Stimulated activated CD8-positive, alpha-beta memory T cell treated with anti-CD3 and anti-CD28 coated beads, Interleukin-2, amount 100 ng/mL, for 48 hours (primary cell): ENCODE measurements around the gene CCDC43.
"Not testable (repeated sequence)": the region's sequence is repeated elsewhere in the genome, so short reads cannot be mapped to it uniquely, and the experiment has no call there.

Experiments used
- DNase-seq, 2 donors: peaks; one replicate each; pipeline ENCODE4 v3.0.0-alpha.2; 2020; ENCODE audit warnings: low read depth in 2 of 2

Gene CCDC43, protein sequence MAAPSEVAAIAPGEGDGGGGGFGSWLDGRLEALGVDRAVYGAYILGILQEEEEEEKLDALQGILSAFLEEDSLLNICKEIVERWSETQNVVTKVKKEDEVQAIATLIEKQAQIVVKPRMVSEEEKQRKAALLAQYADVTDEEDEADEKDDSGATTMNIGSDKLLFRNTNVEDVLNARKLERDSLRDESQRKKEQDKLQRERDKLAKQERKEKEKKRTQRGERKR

DNA sequence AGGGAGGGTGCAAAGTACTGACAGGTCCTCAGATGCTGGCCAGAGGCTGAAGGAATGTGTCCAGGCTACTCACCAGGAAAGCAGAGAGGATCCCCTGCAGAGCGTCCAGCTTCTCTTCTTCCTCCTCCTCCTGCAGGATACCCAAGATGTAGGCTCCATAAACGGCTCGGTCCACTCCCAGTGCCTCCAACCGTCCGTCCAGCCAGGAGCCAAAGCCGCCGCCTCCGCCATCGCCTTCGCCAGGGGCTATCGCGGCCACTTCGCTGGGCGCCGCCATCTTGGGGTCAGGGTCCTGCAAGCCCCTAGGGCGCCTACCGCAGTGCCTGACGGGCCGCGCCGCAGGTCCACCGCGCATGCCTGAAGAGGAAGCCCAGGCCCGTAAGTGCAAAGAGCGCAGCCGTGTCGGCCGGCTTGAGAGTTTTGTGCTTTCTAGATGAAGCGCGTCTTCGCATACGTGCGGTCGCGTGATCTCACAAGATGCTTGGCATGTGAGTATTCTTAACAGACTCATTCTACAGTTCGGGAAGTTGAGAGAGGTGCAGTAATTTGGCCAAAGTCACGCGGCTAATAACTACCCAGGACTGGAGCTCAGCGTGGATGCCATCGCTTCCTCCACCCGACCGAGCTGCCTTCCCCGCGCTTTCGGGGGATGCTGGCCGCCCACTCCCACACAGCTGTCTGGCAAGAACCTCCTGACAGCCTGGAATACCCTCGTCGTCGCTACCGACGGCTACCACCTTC, at the start of gene CCDC43:
CCDC43 (minus strand) TSS at position 300 of the 741 bp plus-strand sequence; CDS start at position 277, 23 bp downstream.
- peak; percentile 85 to 90 for DNase-seq

DNA sequence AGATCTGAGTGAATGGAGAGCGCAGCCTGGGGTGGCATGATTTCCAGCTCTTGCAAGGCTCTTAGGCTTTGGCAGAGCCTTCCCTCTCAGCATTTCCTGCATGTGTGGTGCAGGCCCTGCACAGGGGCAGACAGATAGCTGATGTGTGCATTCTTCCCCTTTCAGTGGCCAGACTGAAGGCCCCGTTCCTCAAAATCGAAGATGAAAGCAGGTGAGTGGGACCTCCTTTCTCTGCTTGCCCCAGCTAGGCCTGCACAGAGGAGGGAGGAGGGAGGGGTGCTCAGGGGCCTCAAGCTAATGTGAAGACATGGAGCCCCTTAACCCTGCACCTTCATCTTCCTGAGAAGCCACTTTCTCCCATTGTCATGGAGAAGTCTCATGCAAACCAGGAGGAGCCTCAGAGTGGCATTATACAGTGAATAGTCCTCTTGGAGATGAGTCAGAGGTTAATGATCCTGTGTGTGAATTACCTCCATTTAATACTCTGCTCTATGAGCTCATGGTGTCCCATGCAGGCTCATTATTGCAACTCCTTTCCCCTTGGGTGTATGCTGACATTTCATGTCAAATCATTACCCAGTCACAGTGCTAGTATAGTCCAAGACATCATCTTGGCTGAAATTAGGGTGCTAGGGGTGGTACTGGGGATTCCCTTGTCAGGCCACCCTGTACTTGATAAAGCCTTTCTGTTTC, 48.8 kb upstream of the CCDC43 start:
- no peak for DNase-seq

DNA sequence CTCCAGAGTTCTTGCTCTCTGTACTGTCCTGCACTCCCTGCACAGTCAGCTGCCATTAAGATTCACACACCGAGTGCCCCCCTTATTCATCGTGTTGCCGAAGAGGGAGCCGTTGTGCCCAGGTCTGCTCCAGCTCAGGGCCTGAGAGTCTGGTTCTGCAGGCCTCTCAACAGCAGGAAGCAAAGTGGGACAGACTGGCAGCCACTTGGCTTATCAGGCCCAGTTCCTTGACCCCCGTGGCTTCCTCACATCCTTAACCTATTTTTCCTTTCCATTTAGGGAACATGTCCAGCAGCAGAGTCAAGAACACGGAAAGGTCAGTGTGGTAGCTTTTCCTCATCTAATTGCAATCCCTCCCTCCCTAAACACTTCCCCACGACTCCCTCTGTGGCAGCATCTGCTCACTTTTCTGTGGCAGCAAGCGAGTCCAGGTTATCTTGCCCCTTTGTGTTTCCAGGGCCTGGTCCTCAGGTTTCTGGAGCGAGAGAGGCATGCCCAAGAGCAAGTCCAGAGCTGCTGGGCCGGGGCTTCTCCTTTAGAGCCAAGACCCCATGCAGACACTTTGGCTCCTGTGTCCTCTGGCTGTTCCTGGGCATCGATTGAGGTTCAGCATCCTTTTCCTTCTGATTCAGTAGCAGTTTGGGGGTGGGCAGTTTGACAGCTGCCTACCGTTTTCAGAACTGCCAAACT, 47.1 kb upstream of the CCDC43 start:
- no peak for DNase-seq

DNA sequence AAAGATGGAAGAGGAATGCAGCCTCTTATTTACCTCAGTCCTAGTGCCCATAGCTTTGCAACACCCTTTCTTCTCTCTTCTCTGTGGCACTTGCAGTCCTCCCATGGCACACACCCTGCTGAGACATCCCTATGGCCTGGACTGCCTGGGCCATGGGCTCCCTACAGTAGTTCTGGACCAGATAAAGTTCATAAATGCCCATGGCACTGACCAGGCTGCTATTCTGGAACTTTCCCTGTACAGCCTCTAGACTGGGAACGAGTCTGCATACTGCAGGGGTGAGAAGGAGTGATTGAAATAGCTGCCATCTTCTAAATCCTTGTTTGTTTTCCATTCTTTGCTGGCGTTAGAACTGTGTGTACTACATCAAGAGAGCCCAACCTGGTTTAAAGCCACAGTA, 44.7 kb upstream of the CCDC43 start:
- no peak for DNase-seq

DNA sequence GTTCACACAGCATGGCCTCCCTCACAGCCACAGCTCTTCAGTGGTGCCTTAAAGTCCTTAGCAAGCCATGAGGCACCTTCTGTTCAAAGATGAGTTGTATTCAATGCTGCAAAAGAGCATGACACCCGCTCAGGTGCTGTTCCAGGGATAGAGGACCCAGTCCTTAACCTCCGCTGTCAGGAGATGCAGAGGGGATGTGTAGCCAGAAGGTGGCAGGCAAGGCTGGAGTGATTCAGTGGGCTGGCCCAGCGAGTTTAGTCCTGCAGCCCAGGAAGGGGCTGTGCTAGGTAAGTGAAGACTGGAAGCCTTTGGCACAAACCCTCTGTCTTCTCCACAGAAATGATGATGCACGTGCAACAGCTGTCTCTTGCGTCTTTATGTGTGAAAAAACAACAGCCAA, 44.2 kb upstream of the CCDC43 start:
- DNase-seq = no peak

DNA sequence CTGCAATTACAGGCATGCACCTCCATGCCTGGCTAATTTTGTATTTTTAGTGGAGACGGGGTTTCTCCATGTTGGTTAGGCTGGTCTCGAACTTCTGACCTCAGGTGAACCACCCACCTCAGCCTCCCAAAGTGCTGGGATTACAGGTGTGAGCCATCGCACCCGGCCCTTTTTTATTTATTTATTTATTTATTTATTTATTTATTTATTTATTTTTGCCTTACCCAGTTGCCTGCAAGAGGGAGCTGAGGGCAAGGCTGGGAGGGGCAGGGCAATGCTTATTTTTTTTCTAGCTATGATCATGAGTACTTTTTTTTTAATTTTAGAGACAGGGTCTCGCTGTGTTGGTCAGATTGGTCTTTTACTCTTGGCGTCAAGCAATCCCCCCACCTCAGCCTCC, 36.5 kb upstream of the CCDC43 start:
- not testable (repeated sequence) for DNase-seq

DNA sequence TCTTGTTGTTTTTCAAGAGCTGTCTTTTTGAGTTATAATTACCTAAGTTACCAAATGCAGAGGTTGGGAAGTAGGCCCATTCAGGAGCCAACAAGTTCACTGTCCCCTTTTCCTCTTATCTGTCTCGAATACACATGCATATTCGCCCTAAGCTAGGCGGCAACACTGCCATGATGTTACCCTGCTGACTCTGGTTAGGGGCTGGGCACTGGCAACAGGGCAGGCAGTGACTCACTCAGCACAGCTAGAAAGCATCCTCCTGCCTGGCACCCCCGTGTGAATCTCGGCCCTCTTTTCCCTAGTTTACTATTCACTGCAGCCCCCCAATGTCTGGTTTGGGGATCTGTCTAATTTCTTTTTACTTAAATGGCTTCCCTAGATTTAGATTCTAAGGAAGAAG, 32.7 kb upstream of the CCDC43 start:
- no peak for DNase-seq

DNA sequence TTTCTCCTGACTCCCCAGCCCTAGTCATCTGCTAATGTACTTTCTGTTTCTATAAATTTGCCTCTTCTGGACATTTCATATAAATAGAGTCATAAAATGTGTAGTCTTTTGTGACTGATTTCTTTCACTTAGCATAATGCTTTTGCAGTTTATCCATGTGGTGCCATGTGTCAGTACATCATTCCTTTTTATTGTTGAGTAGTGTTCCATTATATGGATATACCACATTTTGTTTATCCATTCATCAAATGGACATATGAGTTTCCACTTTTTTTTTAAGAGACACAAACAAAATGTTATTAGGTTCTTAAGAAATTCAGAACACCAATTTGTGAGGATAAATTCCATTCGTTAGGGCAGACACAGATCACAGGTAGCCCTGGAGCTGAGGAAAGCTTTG, 29.9 kb upstream of the CCDC43 start:
- DNase-seq = no peak

DNA sequence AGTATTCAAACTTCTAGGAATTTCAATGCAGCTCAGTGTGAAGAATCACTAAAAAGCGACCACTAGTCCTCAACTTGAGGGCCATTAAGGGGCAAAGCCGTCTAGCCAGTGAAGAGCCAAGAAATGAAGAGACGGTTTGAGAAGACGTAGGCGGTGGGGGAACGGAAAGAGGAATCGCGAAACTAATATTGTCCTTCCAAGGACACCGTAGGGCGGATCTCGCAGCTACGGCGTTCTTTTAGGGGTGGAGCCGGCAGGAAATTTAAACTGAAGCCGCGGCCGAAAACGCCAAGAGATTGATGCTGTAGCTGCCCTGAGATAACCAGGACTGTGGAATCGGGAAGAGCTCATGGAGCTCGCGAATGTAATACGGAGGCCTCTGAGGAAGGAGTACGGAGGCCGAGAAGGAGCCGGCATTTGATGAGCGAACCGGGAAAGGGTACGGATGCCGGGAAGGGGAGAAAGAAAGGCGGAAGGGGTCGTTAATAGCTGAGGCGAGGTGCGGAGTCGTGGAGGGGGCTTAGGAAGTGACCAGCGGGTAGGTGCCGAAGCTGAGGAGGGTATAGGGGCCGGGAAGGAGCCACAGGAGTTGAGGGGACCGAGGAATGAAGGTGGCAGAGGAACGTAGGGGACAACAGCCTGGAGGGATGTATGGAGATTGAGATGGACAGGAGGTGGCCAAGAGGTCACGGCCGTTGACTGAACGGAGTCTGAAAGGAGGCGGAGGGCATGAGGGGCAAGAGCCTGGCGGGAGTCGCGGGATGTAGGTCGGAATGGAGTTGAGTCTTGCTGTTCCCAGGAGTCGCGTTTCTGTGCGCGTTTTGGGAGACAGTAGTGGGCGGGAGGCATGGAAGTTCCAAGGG, 19.1 kb upstream of the CCDC43 start, which contains the start of gene DBF4B:
DBF4B (plus strand) TSS at position 265 of the 863 bp plus-strand sequence; CDS start at position 421, 156 bp downstream.
- DNase-seq = peak; percentile 61 to 72

DNA sequence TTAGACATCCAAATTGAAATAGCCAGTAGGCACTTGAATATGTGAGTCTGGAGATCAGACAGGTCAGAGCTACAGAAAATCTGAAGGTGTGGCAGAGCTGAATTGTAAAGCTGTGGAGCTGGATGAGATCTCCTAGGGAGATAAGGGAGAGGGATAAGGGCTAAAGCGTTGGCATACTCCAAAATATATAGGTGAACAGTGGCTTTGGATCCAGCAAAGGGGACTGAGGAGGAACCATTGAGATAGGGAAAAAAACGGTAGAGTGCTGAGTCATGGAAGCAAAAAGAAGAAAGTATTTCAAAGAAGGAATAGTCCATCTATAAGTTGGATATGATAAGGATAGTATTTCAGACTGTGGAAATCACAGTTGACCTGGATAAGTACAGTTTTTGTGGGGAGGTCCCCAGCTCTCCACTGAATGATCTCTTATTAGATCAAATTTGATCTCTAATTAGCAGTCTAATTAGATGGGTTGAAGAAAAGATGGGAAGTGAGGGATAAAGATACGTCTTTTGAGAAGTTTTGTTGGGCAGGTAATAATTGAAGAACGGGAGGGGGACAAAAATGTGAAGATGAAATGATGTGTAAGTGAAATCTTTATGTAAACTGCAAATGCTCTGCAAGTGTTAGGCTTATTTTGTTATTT, 18.3 kb upstream of the CCDC43 start:
- DNase-seq = no peak

DNA sequence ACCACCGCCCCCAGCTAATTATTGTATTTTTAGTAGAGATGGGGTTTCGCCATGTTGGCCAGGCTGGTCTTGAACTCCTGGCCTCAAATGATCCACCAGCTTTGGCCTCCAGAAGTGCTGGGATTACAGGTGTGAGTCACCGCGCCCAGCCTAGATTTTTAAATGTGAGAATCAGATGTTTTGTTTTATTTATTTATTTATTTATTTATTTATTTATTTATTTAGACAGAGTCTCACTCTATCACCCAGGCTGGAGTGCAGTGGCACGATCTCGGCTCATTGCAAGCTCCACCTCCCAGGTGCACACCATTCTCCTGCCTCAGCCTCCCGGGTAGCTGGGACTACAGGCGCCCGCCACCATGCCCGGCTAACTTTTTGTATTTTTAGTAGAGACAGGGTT, 10.7 kb upstream of the CCDC43 start:
- not testable (repeated sequence) for DNase-seq

DNA sequence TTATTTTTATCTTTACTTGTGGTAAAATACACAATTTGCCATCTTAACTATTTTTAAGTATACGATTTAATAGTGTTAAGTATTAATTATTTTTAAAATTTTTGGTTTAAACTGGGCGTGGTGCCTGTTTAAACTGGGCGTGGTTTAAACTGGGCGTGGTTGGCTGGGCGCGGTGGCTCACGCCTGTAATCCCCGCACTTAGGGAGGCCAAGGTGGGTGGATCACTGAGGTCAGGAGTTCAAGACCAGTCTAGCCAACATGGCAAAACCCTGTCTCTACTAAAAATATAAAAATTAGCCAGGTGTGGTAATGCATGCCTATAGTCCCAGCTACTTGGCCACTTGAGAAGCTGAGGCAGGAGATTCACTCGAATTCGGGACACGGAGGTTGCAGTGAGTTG, 4.0 kb upstream of the CCDC43 start:
- no peak for DNase-seq

DNA sequence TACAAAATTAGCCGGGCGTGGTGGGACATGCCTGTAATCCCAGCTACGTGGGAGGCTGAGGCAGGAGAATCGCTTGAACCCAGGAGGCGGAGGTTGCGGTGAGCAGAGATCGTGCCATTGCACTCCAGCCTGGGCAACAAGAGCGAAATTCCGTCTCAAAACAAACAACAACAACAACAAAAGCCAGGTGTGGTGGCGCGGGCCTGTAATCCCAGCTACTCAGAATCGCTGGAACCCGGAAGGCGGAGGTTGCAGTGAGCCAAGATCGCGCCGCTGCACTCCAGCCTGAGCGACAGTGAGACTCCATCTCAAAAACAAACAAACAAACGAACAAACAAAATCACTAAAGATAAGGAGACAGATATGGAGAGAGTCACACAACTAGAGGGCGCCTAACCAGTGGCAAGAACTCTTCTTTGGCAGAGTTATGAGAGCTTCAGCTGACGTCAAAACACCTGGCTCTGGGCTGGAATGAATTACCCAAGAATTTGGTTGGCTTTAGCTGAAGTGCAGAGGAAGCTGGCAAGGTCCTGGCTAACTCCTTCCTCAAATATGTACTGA, 1.2 kb upstream of the CCDC43 start:
- not testable (repeated sequence) for DNase-seq

DNA sequence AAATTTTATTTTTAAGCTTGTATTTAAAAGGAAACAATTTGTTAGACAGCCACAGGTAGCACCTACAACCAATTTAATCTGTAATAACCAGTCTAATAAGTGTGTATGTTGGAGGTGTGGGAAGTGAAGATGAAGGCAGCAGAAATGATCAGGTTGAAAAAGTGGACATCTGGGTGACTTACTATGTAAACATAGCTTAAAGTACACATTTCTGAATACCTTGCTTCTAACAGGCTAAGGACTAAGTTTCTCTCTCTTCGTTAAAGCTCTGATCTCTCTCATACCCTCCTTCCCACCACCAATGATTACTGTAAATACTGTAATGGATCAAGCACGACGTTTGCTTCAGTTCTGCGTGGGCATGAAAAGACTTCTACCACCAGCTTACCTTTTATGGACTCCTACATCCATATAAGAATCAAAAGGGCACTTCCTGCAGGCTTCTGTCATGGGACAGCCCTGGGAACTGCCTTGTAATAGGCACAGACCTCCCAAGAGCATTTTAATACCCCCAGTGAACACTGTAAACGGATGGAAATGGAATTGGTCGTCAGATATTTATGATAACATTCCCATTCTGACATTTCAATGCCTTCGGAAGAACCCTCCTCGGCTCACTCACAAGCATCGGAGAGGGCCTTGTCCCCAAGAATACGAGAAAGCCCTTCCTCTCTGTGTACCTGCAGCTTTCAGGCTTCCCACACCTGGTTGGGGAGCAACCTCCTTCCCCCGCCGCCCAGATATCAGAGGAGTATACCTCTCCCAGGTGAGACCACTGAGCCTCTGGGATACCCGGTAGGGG, 700 bp downstream of the CCDC43 start:
- no peak for DNase-seq

DNA sequence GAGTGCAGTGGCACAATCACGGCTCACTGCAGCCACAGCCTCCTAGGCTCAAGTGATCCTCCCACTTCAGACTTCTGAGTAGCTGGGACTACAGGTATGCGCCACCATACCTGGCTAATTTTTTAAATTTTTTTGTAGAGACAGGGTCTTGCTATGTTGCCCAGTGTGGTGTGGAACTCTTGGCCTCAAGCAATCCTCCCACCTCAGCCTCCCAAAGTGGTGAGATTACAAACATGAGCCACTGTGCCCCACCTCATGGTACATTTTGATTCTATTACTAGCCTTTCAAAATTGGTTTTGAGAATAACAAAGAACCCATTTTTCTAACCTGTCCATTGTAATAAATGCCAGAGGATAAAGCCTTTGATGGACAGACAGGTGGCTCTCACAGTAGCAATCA, 1.4 kb downstream of the CCDC43 start:
- no peak for DNase-seq

DNA sequence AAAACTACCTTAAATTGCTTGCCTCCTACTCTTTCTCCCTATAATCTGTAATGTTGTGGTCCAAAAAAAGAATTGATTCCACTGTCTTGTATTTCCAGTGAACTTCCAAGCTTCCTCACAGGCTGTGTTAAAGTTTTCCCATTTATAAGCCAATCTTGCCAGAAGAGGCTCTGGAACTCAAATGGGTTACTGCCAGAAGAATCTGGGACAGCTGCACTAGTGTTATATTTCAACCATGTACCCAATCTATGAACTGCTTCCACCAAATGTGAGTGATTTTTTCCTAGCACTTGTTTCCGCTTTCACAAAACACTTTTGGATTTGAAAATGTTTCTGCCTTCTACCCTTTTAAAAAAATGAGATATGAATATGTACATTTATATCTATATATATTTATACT, 1.8 kb downstream of the CCDC43 start:
- no peak for DNase-seq

DNA sequence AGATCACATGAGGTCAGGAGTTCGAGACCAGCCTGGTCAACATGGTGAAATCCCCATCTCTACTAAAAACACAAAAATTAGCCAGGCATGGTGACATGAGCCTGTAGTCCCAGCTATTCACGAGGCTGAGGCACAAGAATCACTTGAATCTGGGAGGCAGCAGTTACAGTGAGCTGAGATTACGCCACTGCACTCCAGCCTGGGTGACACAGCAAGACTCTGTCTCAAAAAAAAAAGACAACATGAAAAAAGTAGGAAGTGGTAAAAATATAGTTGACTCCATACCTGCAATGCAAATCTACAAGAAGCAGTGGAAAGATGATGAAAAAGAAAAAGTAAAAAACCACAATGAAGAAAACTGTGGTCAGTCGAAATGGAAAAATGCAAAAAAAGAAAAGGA, 6.3 kb downstream of the CCDC43 start:
- DNase-seq = not testable (repeated sequence)

DNA sequence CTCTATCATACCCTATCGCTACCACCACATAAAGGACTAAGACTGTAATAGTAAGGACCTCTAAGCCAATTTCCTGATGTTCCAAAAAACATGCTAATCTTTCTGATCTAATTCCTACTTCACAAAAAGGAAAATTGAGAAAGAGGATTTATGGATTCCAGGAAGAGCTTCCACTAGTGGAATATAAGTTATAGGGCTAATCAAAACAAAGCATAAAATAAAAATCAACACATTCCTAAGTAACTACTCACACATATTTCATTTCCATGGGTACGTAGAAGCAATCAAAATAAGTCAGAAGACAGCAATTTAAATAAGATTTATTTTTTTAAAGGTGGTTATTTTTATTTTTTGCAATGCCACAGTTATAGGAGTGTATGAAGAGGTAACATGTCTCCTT, 12.4 kb downstream of the CCDC43 start:
- no peak for DNase-seq

DNA sequence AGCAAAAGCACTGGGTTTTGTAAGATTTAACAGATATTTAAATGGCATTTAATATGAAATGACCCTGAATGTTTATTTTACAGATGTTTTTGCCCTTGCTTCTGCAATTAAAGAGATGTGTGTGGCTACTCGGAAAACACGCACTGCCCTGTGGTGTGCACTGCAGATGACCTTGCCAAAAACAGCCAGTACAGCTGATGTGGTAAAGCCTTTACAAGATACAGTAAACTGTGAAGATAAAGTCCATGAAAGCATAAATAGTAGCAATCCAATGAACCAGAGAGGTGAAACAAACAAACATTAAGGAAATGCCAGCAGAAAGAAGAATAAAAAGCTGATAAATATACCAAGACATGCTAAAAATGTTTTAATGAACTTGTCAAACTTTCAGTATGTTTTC, 15.7 kb downstream of the CCDC43 start:
- no peak for DNase-seq
